Muscle layer of colon (tissue), 2 donors: ENCODE data around the gene AFAP1L1.

Source experiments
- H3K27ac ChIP-seq: one replicate; pipeline ENCODE4 v1.7.0; 2013; ENCODE audit warnings: low read depth, mild to moderate bottlenecking, low read length, moderate library complexity
- H3K27me3 ChIP-seq, 2 donors: one replicate each; pipeline ENCODE4 v1.7.0; 2013; ENCODE audit warnings: low read length in 2 of 2, mild to moderate bottlenecking in 2 of 2; ENCODE audit not compliant: insufficient read depth in 2 of 2, control insufficient read depth in 1 of 2
- H3K36me3 ChIP-seq: one replicate; pipeline ENCODE4 v1.7.0; 2013; ENCODE audit warnings: mild to moderate bottlenecking, low read length; ENCODE audit not compliant: insufficient read depth
- H3K4me1 ChIP-seq: one replicate; pipeline ENCODE4 v1.7.0; 2013; ENCODE audit warnings: mild to moderate bottlenecking, low read length; ENCODE audit not compliant: insufficient read depth
- H3K4me3 ChIP-seq, 2 donors: one replicate each; pipeline ENCODE4 v1.7.0; 2013; ENCODE audit warnings: low read length in 2 of 2, low read depth in 1 of 2, mild to moderate bottlenecking in 1 of 2, moderate library complexity in 1 of 2
- H3K9ac ChIP-seq: one replicate; pipeline ENCODE4 v1.7.0; 2013; ENCODE audit warnings: low read length
- H3K9me3 ChIP-seq: one replicate; pipeline ENCODE4 v1.7.0; 2013; ENCODE audit warnings: mild to moderate bottlenecking, low read length
- donor health status: abdominal sarcoma.
- donor health status: Adenocarcinoma of cecum.

Gene AFAP1L1

DNA sequence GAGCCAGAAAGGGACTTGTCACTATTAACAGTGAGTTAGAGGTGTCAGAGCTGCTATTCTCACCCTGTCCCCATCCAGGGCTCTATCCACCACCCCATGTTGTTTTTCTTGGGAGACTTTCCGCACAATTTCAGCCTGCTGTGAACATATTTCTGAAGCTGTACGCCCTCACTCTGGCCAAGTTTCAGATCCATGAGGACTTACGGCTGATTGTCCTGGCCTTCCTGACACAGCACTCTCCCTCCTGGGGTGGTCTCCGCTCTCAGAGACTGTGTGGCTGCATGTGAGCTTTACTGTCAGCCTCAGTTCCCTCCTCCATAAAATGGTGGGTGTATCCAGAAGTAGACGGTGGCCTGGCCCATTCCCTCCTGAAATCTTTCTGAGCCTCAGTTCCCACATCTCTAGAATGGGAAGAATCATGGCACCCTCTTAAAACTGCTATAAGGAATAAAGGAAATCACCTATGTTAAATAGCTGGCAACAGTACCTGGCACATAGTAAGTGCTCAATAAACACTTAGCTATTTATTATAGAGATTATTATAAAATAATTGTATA, 108.2 kb downstream of the AFAP1L1 start:
- H3K36me3 ChIP-seq = no peaks in the 10 kb centered on the region
- peak overlapping the region; percentile 98 for H3K27ac ChIP-seq
- H3K27me3 ChIP-seq = no peaks in the 10 kb centered on the region
- H3K9ac ChIP-seq = peak overlapping the region; percentile 44
- H3K9me3 ChIP-seq = no peaks in the 10 kb centered on the region
- no peak overlapping the region for H3K4me3 ChIP-seq
- peaks cover 50% of the 10 kb centered on the region for H3K4me1 ChIP-seq

DNA sequence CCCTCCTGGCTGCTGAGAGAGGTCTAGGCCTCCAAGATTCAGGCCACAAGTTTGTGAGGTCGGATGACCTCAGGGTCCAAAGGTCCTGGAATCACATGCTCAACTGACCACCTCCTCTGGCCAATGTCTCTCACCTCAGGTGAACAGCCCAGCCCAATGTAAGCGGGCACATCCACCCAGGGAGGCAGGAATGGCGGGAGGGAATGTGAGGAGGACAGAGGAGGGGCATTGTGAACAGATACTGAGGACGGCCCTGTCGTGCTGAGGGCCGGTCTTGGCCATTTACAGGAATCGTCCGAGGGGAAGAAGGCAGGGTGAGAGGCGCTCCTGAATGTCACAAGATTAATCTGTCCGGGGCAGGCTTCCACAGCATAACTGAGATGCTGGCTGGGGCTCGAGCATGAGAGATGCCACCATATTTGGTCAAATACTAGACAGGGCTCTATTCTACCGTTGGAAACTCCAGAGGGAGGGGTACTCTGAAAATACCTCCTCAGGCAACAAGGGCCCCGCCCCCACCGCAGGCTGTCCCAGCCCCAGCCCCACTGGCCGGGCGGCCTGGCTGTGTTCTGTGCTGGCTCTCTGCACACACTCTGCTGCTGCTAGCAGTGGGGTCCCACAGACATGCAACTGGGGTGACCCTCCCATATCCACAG, 108.9 kb downstream of the AFAP1L1 start:
- no peaks in the 10 kb centered on the region for H3K27me3 ChIP-seq
- H3K9me3 ChIP-seq = no peaks in the 10 kb centered on the region
- H3K4me1 ChIP-seq = peaks cover 55% of the 10 kb centered on the region
- no peaks in the 10 kb centered on the region for H3K36me3 ChIP-seq
- peak overlapping the region; percentile 98 for H3K27ac ChIP-seq
- peak overlapping the region; percentile 8 to 71 for H3K4me3 ChIP-seq
- peak overlapping the region; percentile 92 for H3K9ac ChIP-seq

DNA sequence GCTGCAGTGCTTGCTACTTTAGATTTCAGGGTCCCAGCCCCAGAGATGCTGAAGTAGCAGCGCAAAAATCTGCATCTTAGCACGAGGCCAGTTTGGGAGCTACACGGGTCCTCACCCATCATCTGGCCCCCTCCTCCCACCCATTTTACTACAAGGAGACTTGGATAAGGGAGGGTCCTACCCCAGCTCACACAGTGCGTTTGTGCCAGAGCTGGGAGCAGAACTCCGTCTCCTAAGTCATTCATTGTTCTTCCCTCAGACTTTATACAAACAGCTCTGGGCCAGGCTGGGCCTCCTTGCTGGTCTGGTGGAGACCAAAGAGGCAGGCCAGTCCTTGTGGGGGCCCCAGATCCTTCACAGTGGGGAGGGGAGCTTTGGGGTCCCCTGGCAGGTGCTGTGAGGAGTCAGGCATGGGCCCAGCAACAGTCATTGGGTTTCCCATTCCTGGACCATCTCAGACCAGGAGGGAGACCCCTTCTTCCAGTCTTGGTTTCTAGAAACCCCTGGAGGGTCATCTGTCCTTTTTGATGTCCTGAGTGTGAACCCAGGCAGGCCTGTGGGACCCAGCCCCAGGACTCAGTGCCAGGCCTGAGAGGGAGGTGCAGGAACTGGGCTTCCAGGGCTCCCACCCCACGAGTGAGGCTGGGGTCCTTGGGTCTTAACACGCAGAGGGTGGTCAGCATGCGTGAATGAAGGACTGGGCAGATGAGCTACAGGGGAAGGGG, 109.8 kb downstream of the AFAP1L1 start:
- Histone ChIP-seq H3K4me1 (peaks cover 63% of the 10 kb centered on the region), H3K27me3 (no peaks in the 10 kb centered on the region)

DNA sequence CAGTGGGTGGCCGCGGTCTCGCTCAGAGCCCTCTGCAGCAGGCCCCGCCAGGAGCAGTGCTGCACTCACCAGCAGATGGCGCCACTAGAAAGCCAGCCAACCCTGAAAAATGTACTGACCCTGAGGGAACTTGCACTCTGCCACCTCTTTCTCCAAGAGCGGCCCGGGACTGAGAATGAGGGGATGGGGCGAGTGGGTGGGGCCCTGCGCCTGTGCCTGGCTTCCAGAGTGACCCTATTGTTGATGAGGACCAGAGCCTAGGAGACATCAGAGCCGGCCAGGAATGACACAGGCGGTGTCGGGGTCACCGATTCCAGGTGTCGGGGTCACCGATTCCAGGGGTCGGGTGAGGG, 110.3 kb downstream of the AFAP1L1 start:
- Histone ChIP-seq H3K27ac (peak overlapping the region; percentile 98), H3K36me3 (no peaks in the 10 kb centered on the region), H3K4me3 (peak overlapping the region; percentile 37 to 71), H3K9ac (peak overlapping the region; percentile 92), H3K4me1 (peaks cover 68% of the 10 kb centered on the region), H3K27me3 (no peaks in the 10 kb centered on the region), H3K9me3 (no peaks in the 10 kb centered on the region)

More for the DNA sequence above, 109.8 kb downstream of the AFAP1L1 start:
- H3K36me3 ChIP-seq = no peaks in the 10 kb centered on the region
- H3K9me3 ChIP-seq = no peaks in the 10 kb centered on the region
- peak overlapping the region; percentile 98 for H3K27ac ChIP-seq
- peak overlapping the region; percentile 92 for H3K9ac ChIP-seq
- H3K4me3 ChIP-seq = peak overlapping the region; percentile 8 to 71

DNA sequence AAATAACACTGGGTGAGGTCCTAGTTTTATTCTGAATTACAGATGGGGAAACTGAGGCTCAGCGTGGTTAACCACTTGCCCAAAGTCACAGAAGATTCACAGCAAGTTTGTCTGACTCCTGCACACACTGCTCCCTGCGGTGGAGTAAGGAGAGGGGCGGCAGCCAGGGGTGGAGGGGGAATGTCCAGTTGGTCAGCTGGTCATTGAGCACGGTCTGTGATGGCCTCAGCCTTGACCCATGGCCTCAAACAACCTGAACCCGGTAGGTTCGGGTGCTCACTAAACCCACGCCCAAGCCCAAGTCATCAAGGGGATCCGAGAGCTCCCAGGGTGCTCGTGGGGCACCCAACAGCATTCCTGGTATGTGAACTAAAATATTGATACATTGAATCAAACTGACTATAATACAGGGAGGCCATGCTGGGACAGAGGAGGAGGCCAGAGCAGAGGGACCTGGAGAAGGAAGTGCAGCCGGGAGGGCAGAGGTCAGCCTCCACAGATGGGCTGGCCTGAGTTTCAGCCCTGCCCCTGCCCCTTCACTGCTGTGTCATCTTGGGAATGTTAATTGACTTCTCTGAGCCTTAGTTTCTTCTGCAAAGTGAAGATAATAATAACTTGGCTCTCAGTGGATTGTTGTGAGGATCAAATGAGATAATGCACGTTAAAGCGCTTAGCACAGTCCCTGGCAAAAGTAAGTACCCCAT, 111.0 kb downstream of the AFAP1L1 start:
- Histone ChIP-seq H3K27ac (peak overlapping the region; percentile 98), H3K27me3 (no peaks in the 10 kb centered on the region), H3K4me1 (peaks cover 76% of the 10 kb centered on the region), H3K36me3 (no peaks in the 10 kb centered on the region), H3K9me3 (no peaks in the 10 kb centered on the region), H3K9ac (peak overlapping the region; percentile 92), H3K4me3 (peak overlapping the region; percentile 37 to 71)

DNA sequence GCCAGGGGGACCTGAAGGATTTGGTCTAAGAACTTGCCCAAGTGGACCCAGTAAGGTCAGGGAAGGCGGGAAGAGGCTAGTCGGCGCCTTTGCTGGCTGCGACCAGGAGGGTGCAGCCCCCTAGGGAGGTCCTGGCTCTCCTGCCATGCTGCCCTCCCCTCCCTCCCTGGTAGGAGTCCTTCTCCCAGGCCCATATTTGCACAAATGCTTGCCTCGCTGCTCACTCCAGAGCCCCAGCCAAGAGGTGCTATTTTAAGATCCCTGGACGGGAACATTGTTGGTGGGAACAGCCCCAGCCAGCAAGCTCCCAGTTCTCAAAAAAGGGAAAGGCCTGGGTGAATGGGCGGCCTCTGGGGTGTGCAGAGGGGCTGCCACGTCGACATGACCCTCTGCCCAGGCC, 111.7 kb downstream of the AFAP1L1 start:
- peak overlapping the region; percentile 98 for H3K27ac ChIP-seq
- no peaks in the 10 kb centered on the region for H3K9me3 ChIP-seq
- peak overlapping the region; percentile 22 to 71 for H3K4me3 ChIP-seq
- no peaks in the 10 kb centered on the region for H3K27me3 ChIP-seq
- H3K9ac ChIP-seq = peak overlapping the region; percentile 92
- peaks cover 80% of the 10 kb centered on the region for H3K4me1 ChIP-seq
- H3K36me3 ChIP-seq = no peaks in the 10 kb centered on the region

DNA sequence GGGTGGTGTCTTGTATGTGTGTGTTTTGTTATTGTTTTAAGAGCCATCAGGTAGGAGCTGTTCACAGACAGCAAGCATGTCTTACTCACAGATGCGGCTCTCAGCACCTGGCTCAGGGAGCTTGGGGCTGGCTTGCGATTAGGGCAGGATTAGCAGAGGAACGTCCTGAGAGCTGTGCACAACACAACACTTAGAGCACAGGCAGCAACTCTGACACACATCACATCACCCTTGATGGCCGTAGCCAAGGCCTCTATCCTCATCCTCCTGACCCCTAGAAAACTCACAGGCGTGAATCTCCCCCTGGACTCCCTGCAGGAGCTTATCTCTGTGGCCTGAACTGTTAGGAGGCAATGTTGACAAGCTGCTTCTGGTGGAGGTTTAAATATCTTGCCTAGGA, 114.5 kb downstream of the AFAP1L1 start:
- H3K4me1 ChIP-seq = peaks cover 82% of the 10 kb centered on the region
- H3K27ac ChIP-seq = peak overlapping the region; percentile 94

DNA sequence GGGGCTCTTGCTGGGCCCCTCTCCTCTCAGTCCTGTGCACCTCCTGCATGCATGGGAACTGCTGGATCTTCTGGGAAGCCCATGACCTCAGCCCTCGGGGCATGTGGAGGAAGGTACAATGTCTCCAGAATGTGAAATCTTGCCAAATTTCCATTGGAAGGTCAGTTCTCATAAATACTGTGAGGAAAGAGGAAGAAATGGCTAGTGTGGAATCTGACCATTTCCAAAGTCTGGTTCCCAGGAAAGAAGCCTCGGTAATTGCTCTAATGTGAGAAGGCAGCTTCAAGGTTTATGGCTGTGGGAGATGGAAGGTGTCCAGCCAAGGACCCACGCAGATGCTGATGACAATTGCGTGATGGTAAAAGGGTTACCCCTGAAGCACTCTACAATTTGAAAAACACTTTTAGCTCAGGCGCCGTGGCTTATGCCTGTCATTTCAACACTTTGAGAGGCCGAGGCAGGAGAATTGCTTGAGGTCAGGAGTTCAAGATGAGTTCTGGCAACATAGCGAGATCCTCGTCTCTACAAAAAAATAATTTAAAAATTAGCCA, 115.5 kb downstream of the AFAP1L1 start:
- Histone ChIP-seq H3K27ac (peak overlapping the region; percentile 94), H3K27me3 (no peaks in the 10 kb centered on the region), H3K9ac (peak overlapping the region; percentile 64), H3K4me3 (peak overlapping the region in 1 of 2 donors; percentile 41), H3K36me3 (no peaks in the 10 kb centered on the region), H3K4me1 (peaks cover 85% of the 10 kb centered on the region), H3K9me3 (no peaks in the 10 kb centered on the region)

More for the DNA sequence above, 114.5 kb downstream of the AFAP1L1 start:
- H3K36me3 ChIP-seq = no peaks in the 10 kb centered on the region
- peak overlapping the region; percentile 64 for H3K9ac ChIP-seq
- peak overlapping the region in 1 of 2 donors; percentile 41 for H3K4me3 ChIP-seq
- no peaks in the 10 kb centered on the region for H3K27me3 ChIP-seq
- no peaks in the 10 kb centered on the region for H3K9me3 ChIP-seq

DNA sequence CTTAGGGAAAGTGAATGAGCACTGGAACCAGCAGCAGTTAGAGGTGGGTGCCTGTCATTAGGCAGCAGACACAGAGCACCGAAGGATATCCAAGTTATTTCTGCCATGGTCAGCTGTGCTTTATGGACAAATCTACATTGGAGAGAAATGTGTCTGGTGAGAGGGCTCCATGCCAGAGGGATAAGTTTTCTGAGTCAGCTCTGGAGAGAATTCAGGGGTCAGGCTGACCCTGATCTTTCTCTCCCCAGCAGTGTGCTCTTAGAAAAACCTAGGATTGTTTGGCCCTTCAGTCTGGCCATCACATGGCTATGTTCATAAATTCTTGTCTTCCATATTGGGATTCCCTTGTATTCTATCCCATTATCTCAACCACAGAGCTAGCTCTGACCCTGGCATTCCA, 116.3 kb downstream of the AFAP1L1 start:
- Histone ChIP-seq H3K36me3 (no peaks in the 10 kb centered on the region), H3K9ac (peak overlapping the region; percentile 64), H3K4me3 (peak overlapping the region in 1 of 2 donors; percentile 34), H3K9me3 (no peaks in the 10 kb centered on the region), H3K4me1 (peaks cover 85% of the 10 kb centered on the region), H3K27me3 (no peaks in the 10 kb centered on the region), H3K27ac (peak overlapping the region; percentile 94)

DNA sequence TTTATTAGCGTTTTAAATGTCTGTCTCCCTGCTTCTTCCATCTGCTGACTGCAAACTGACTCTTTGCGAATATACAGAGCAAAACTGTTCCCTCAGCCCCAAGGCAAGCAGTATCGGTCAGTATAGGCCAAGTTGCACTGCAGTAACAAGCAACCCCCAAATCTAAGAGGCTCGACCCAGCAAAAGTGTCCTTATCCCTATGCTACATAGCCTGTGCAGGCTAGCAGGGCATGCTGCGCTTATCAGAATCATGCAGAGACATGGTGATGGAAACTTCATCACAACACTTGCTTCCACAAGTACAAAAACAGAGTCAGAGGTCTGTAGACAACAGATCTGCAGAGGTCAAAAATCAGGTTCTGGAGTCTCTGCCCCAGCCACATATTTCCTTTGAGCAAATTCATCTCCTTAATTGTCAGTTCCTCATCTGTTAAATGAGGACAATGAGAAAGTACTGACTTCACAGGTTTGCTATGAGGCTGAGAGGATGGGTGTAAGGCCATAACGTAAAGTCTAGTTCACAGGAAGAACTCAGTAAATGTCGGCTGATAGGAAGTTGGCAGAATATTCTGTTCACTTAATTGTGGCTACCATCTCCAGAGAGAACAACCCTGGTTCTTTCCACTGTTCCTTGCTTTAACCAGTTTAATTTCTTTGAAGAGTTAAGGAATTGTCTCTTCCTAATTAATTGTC, 117.0 kb downstream of the AFAP1L1 start:
- H3K9me3 ChIP-seq = no peaks in the 10 kb centered on the region
- H3K9ac ChIP-seq = peak overlapping the region; percentile 64
- H3K4me3 ChIP-seq = peak overlapping the region in 1 of 2 donors; percentile 34
- H3K27ac ChIP-seq = peak overlapping the region; percentile 94
- H3K36me3 ChIP-seq = no peaks in the 10 kb centered on the region
- no peaks in the 10 kb centered on the region for H3K27me3 ChIP-seq
- H3K4me1 ChIP-seq = peaks cover 81% of the 10 kb centered on the region
